IMR-90 (cell line): Measurements from ENCODE around the gene PGBD5. TPM values are rescaled to one million over a fixed set of nuclear protein-coding genes. Genes with fewer than 3 reads are reported as not detected.

Experiments
- ATAC-seq: fragments of 200-7000 bp; cut with Tn5 transposase; 2 replicates; pipeline ENCODE4 v1.9.1; 2020; ENCODE audit warnings: low read depth, mild to moderate bottlenecking, moderate library complexity
- BruUV-seq: library from RNA; stranded (reverse); fragments of 400-500 nt; replicated peaks from 2 replicates; lab custom pipeline; 2021; lab: Mats Ljungman, UMichigan
- CTCF ChIA-PET: fragments of 300-600 bp; formaldehyde crosslinking; extraction: SDS; loops from one replicate; lab custom pipeline; 2021; ENCODE audit warnings: antibody characterized with exemption; lab: Yijun Ruan, JAX
- POLR2A ChIA-PET: fragments of 300-600 bp; sonication (Branson Sonifier 250); formaldehyde crosslinking; loops from one replicate; lab custom pipeline; 2022; ENCODE audit warnings: antibody characterized with exemption; ENCODE audit not compliant: unreplicated experiment; lab: Charles Lee
- DNase-seq: peaks from one replicate; pipeline ENCODE4 v3.0.0; 2013
- H2AFZ ChIP-seq: replicated peaks from 2 replicates; pipeline ENCODE3; 2013; ENCODE audit warnings: low read length, mild to moderate bottlenecking; ENCODE audit not compliant: poor library complexity
- H2AK5ac ChIP-seq: 2 replicates; pipeline ENCODE4 v1.6.1; 2013; ENCODE audit warnings: low read depth, low read length, inconsistent platforms
- H2AK9ac ChIP-seq: replicated peaks from 2 replicates; pipeline ENCODE3; 2013; ENCODE audit warnings: mild to moderate bottlenecking, low read depth, low read length, moderate library complexity; ENCODE audit not compliant: poor library complexity
- H2BK120ac ChIP-seq: 2 replicates; pipeline ENCODE4 v1.6.1; 2013; ENCODE audit warnings: low read depth, low read length, inconsistent platforms
- H2BK15ac ChIP-seq: 3 replicates; pipeline ENCODE4 v1.6.1; 2013; ENCODE audit warnings: low read depth, low read length, inconsistent platforms
- H2BK20ac ChIP-seq: 2 replicates; pipeline ENCODE4 v1.6.1; 2013; ENCODE audit warnings: low read depth, mild to moderate bottlenecking, inconsistent platforms, low read length, moderate library complexity
- H2BK5ac ChIP-seq: 2 replicates; pipeline ENCODE4 v1.6.1; 2013; ENCODE audit warnings: mild to moderate bottlenecking, low read depth, low read length, inconsistent platforms; ENCODE audit not compliant: poor library complexity, severe bottlenecking
- H3K14ac ChIP-seq: replicated peaks from 2 replicates; pipeline ENCODE4 v1.6.1; 2013; ENCODE audit warnings: low read depth, low read length, inconsistent platforms
- H3K18ac ChIP-seq: 2 replicates; pipeline ENCODE4 v1.6.1; 2013; ENCODE audit warnings: low read depth, low read length, control low read depth
- H3K23ac ChIP-seq: 2 replicates; pipeline ENCODE4 v1.6.1; 2013; ENCODE audit warnings: low read depth, low read length, inconsistent platforms
- H3K27ac ChIP-seq: 2 replicates; pipeline ENCODE4 v1.5.1; 2013; ENCODE audit warnings: mild to moderate bottlenecking, control low read depth, low read length; ENCODE audit not compliant: insufficient read depth
- H3K27me3 ChIP-seq: 2 replicates; pipeline ENCODE4 v1.6.1; 2013; ENCODE audit warnings: low read length; ENCODE audit not compliant: control insufficient read depth, insufficient read depth
- H3K36me3 ChIP-seq: 2 replicates; pipeline ENCODE4 v1.6.1; 2013; ENCODE audit warnings: low read length, mixed read lengths; ENCODE audit not compliant: control insufficient read depth, insufficient read depth
- H3K4ac ChIP-seq: 2 replicates; pipeline ENCODE4 v1.6.1; 2013; ENCODE audit warnings: low read depth, low read length, inconsistent platforms
- H3K4me1 ChIP-seq: 2 replicates; pipeline ENCODE4 v1.6.1; 2013; ENCODE audit warnings: low read length, mixed read lengths; ENCODE audit not compliant: control insufficient read depth, insufficient read depth
- H3K4me2 ChIP-seq: 2 replicates; pipeline ENCODE4 v1.6.1; 2013; ENCODE audit warnings: low read depth, mild to moderate bottlenecking, control low read depth, low read length, moderate library complexity
- H3K4me3 ChIP-seq: 2 replicates; pipeline ENCODE4 v1.5.1; 2013; ENCODE audit warnings: low read depth, mild to moderate bottlenecking, control low read depth, low read length, moderate library complexity; ENCODE audit not compliant: insufficient read depth
- H3K56ac ChIP-seq: 2 replicates; pipeline ENCODE4 v1.6.1; 2013; ENCODE audit warnings: low read length, inconsistent platforms; ENCODE audit not compliant: insufficient read depth; ENCODE audit errors: extremely low read depth
- H3K79me1 ChIP-seq, 2 experiments: 2 replicates each; pipeline ENCODE4 v1.6.1; 2013; ENCODE audit warnings: low read length in 2 of 2, inconsistent platforms in 1 of 2, low read depth in 1 of 2
- H3K9ac ChIP-seq: 2 replicates; pipeline ENCODE4 v1.6.1; 2013; ENCODE audit warnings: low read depth, low read length, control low read depth
- H3K9me1 ChIP-seq: 2 replicates; pipeline ENCODE4 v1.6.1; 2013; ENCODE audit warnings: low read length, inconsistent platforms; ENCODE audit not compliant: insufficient read depth
- H3K9me3 ChIP-seq: 2 replicates; pipeline ENCODE4 v1.6.1; 2013; ENCODE audit warnings: low read length; ENCODE audit not compliant: control insufficient read depth, insufficient read depth
- H4K20me1 ChIP-seq: 2 replicates; pipeline ENCODE4 v1.6.1; 2013; ENCODE audit warnings: low read length, inconsistent platforms; ENCODE audit not compliant: insufficient read depth
- H4K5ac ChIP-seq: 2 replicates; pipeline ENCODE4 v1.6.1; 2013; ENCODE audit warnings: mild to moderate bottlenecking, low read depth, low read length, control low read depth
- H4K8ac ChIP-seq, 2 experiments: 2 replicates each; pipeline ENCODE4 v1.6.1; 2013; ENCODE audit warnings: low read depth in 2 of 2, low read length in 2 of 2, control low read depth in 1 of 2, inconsistent platforms in 1 of 2
- H4K91ac ChIP-seq: 2 replicates; pipeline ENCODE4 v1.6.1; 2013; ENCODE audit warnings: low read depth, low read length, inconsistent platforms; ENCODE audit not compliant: insufficient read depth
- BHLHE40 ChIP-seq: fragments of 150-350 bp; IDR thresholded peaks from 2 replicates; pipeline ENCODE4 v1.6.1; 2016; ENCODE audit warnings: mild to moderate bottlenecking, low read depth, low read length
- CEBPB ChIP-seq: IDR thresholded peaks from 2 replicates; pipeline ENCODE4 v1.6.1; 2012; ENCODE audit warnings: low read depth, low read length, improper control_type of control experiment
- CHD1 ChIP-seq: IDR thresholded peaks from 2 replicates; pipeline ENCODE4 v1.6.1; 2012; ENCODE audit warnings: low read depth, low read length, improper control_type of control experiment
- MAFK ChIP-seq: IDR thresholded peaks from 2 replicates; pipeline ENCODE4 v1.6.1; 2012; ENCODE audit warnings: low read depth, low read length, improper control_type of control experiment
- MAZ ChIP-seq: IDR thresholded peaks from 2 replicates; pipeline ENCODE4 v1.6.1; 2012; ENCODE audit warnings: low read depth, mild to moderate bottlenecking, low read length, improper control_type of control experiment, moderate library complexity, borderline replicate concordance
- MXI1 ChIP-seq: IDR thresholded peaks from 2 replicates; pipeline ENCODE4 v1.6.1; 2012; ENCODE audit warnings: low read depth, mild to moderate bottlenecking, low read length, moderate library complexity, borderline replicate concordance
- NFE2L2 ChIP-seq: fragments of 150-350 bp; IDR thresholded peaks from 2 replicates; pipeline ENCODE4 v1.6.1; 2016; ENCODE audit warnings: low read depth, mild to moderate bottlenecking, low read length
- POLR2A ChIP-seq: IDR thresholded peaks from 2 replicates; pipeline ENCODE4 v1.6.1; 2012; ENCODE audit warnings: mild to moderate bottlenecking, low read depth, low read length
- RAD21 ChIP-seq: IDR thresholded peaks from 2 replicates; pipeline ENCODE4 v1.6.1; 2012; ENCODE audit warnings: low read length, improper control_type of control experiment
- RCOR1 ChIP-seq: IDR thresholded peaks from 2 replicates; pipeline ENCODE4 v1.6.1; 2012; ENCODE audit warnings: mild to moderate bottlenecking, low read length, improper control_type of control experiment; ENCODE audit not compliant: insufficient replicate concordance
- RFX5 ChIP-seq: IDR thresholded peaks from 2 replicates; pipeline ENCODE4 v1.8.0; 2012; ENCODE audit warnings: low read depth, mild to moderate bottlenecking, low read length, moderate library complexity
- WGBS, 2 experiments: methylation state at CpG; one replicate each; pipeline versions ENCODE4 v1.1.5 to v1.1.7; 2013; ENCODE audit warnings: missing lambda C conversion rate in 2 of 2; ENCODE audit not compliant: insufficient read length in 1 of 2; ENCODE audit errors: extremely low coverage in 2 of 2; 5-methylcytosine and 5-hydroxymethylcytosine counted together
- dilution Hi-C: fragments of 300-500 bp; cut with HindIII; formaldehyde crosslinking; loops from one replicate; pipeline ENCODE4 v1.14.3; 2018; ENCODE audit warnings: low sequenced_read_pairs; ENCODE audit not compliant: unreplicated experiment
- in situ Hi-C: fragments of 300-500 bp; cut with MboI; formaldehyde crosslinking; loops from 3 replicates; pipeline ENCODE4 v1.14.3; 2019; ENCODE audit warnings: low sequenced_read_pairs, inconsistent platforms, mixed read lengths
- intact Hi-C: fragments of 100-400 bp; cut with micrococcal nuclease; formaldehyde crosslinking; loops from 2 replicates; pipeline ENCODE4 v1.10.0; 2022
- polyA plus RNA-seq, 3 experiments: library from polyadenylated mRNA; depleted of rRNA; stranded (reverse); fragments of >200 nt; gene quantifications; 2 replicates each; pipeline ENCODE4 v1.2.3, GENCODE V29; 2012; ENCODE audit warnings: low replicate concordance in 1 of 3
- total RNA-seq: library from RNA; depleted of rRNA; stranded (reverse); fragments of >200 nt; gene quantifications from 2 replicates; pipeline ENCODE4 v1.2.3, GENCODE V29; 2012
- TF ChIP-seq, protein P1 (sequence below): fragments of 150-350 bp; IDR thresholded peaks from 2 replicates; pipeline ENCODE4 v1.6.1; 2016; ENCODE audit warnings: low read depth, mild to moderate bottlenecking, low read length, moderate library complexity, borderline replicate concordance
- TF ChIP-seq, protein P2 (sequence below): conservative IDR thresholded peaks from 2 replicates; pipeline ENCODE4 v1.5.1; 2012; ENCODE audit warnings: mild to moderate bottlenecking, low read depth, low read length, improper control_type of control experiment
- TF ChIP-seq, protein P3 (sequence below): fragments of 150-350 bp; IDR thresholded peaks from 2 replicates; pipeline ENCODE4 v1.6.1; 2017; ENCODE audit warnings: mild to moderate bottlenecking, antibody characterized with exemption, low read length, low read depth

PGBD5 gene
- total and polyA plus RNA-seq, 2 of the 4 experiments (the other 2 are of a cell fraction): 0.18 to 0.36 TPM

DNA sequence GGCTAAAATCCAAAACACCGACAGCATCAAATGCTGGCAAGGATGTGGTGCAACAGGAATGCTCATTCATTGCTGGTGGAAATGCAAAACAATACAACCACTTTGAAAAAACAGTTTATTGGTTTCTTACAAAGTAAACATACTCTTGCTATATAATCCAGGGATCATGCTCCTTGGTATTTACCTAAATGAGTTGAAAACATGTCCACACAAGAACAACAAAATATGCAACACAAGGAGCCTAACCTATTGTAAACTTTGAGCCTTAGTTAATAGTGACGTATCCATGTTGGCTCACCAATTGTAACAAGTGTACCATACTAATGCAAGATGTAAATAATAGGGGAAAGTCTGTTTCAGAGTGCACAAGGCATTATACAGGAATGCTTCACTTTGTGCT, 37.2 kb upstream of the PGBD5 start:
- Histone ChIP-seq H3K4me3 (no peak overlapping the region), H4K91ac (no peak overlapping the region), H3K9me1 (no peaks in the 10 kb centered on the region), H2AFZ (no peak overlapping the region), H3K4ac (no peak overlapping the region), H3K14ac (no peak overlapping the region), H2BK5ac (no peak overlapping the region), H3K9ac (no peak overlapping the region), H3K23ac (no peak overlapping the region), H2BK15ac (no peak overlapping the region), H3K27me3 (no peaks in the 10 kb centered on the region), H2AK5ac (no peak overlapping the region), H3K79me1 (no peaks in the 10 kb centered on the region), H2BK20ac (no peak overlapping the region), H3K4me1 (no peaks in the 10 kb centered on the region), H4K5ac (no peak overlapping the region), H3K9me3 (no peaks in the 10 kb centered on the region), H2AK9ac (no peak overlapping the region), H3K4me2 (no peak overlapping the region), H3K18ac (no peak overlapping the region), H4K8ac (no peak overlapping the region), H3K36me3 (no peaks in the 10 kb centered on the region), H2BK120ac (no peak overlapping the region), H3K27ac (no peak overlapping the region), H4K20me1 (no peaks in the 10 kb centered on the region), H3K56ac (no peak overlapping the region)
- TF ChIP-seq RAD21: no peak
- no peak for TF ChIP-seq MAFK
- TF ChIP-seq CEBPB: no peak
- TF ChIP-seq RFX5: no peak
- no peak for TF ChIP-seq MXI1
- TF ChIP-seq, protein P1, sequence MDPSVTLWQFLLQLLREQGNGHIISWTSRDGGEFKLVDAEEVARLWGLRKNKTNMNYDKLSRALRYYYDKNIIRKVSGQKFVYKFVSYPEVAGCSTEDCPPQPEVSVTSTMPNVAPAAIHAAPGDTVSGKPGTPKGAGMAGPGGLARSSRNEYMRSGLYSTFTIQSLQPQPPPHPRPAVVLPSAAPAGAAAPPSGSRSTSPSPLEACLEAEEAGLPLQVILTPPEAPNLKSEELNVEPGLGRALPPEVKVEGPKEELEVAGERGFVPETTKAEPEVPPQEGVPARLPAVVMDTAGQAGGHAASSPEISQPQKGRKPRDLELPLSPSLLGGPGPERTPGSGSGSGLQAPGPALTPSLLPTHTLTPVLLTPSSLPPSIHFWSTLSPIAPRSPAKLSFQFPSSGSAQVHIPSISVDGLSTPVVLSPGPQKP: no peak
- no peak for TF ChIP-seq NFE2L2
- no peak for TF ChIP-seq POLR2A
- TF ChIP-seq, protein P2, sequence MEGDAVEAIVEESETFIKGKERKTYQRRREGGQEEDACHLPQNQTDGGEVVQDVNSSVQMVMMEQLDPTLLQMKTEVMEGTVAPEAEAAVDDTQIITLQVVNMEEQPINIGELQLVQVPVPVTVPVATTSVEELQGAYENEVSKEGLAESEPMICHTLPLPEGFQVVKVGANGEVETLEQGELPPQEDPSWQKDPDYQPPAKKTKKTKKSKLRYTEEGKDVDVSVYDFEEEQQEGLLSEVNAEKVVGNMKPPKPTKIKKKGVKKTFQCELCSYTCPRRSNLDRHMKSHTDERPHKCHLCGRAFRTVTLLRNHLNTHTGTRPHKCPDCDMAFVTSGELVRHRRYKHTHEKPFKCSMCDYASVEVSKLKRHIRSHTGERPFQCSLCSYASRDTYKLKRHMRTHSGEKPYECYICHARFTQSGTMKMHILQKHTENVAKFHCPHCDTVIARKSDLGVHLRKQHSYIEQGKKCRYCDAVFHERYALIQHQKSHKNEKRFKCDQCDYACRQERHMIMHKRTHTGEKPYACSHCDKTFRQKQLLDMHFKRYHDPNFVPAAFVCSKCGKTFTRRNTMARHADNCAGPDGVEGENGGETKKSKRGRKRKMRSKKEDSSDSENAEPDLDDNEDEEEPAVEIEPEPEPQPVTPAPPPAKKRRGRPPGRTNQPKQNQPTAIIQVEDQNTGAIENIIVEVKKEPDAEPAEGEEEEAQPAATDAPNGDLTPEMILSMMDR: no peak
- no peak for TF ChIP-seq MAZ
- TF ChIP-seq RCOR1: no peak
- TF ChIP-seq, protein P3, sequence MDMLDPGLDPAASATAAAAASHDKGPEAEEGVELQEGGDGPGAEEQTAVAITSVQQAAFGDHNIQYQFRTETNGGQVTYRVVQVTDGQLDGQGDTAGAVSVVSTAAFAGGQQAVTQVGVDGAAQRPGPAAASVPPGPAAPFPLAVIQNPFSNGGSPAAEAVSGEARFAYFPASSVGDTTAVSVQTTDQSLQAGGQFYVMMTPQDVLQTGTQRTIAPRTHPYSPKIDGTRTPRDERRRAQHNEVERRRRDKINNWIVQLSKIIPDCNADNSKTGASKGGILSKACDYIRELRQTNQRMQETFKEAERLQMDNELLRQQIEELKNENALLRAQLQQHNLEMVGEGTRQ: no peak
- TF ChIP-seq CHD1: no peak
- TF ChIP-seq BHLHE40: no peak
- no CpG with 5 or more reads among the region's 2 CpGs for WGBS, 2 experiments
- in situ Hi-C loops (no loop called here), dilution Hi-C loops (no loop called here), intact Hi-C loops (no loop called here)
- ATAC-seq (no peak), DNase-seq (no peak)
- no TSS peak for BruUV-seq
- ChIA-PET CTCF (no interaction called here), POLR2A (no interaction called here)
